Activated CD4-positive, alpha-beta T cell treated with anti-CD3 and anti-CD28 coated beads for 4 hours (primary cell): ENCODE measurements around the gene TESMIN.

ENCODE experiments used
- DNase-seq, 2 donors: peaks; one replicate each; pipeline ENCODE4 v3.0.0-alpha.2; 2020

Gene TESMIN

DNA sequence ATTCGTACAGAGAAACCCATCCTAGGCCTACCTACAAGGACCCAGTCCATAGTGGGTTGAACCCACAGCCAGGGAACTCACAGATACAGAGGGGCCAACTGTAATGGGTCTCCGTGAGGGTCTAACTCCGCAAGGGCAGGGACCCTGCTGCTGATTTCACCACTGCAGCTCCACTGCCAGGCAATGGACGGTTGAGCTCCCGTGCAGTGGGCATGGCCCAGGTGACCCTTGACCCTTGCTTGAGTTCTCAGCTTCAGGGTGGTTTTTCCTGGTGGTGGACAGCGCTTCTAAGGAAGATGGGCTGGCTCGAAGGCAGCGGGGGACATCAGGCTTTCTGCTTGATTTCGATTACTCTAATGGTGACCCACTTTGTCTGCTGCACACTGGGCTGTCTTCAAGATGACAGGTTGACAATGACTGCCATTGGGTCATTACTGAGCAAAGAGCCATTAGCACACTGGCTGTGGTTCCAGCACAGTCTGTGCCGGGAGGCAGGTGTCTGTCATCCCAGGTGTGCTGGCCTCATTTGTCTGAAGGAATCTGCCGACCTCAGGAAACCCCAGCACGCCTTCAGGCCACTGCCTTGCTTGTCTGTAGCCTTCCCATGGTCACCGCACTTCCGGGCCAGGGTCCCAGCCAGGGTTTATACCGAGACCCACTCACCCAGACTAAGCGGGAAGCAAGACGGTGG lies 70.6 kb downstream of the TESMIN start:
- no peak for DNase-seq

DNA sequence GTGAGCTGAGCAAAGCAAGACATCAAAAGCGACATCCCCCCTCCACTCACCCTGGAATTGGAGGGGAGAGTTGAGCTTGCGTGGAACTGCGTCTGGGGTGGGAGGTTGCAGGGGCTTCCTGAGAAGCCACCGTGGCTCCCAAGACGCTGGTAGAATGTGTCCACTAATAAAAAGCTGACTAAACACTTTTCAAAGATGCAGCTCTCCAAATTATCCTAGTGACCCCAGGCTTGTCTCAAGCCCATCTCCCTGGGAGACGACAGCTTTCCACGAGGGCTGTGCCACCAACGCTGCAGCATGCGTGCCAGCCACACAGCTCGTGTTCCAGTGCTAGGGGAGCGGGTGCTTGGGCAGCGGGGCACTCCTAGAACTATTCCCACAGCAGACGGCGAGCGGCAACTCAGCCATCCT lies 73.3 kb downstream of the TESMIN start:
- no peak for DNase-seq

DNA sequence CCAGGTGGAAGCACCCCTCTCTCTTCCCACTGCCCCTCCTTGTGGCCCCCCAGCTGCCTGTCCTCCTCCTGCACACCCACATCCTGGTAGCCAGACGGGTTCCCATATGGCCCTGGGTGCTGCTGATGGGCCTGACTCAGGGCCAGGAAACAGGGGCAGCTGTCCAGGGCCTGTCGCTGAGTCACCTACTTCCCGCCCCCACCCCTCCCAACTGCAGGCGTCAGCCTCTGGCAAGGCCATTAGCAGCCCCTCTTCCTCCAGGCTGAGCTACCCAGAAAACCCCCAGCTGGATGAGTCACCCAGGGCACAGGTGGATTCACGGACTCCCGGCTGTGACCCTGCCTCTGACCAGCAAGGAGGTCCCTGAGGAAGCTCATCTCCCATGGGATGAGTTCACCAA lies 73.9 kb downstream of the TESMIN start:
- no peak for DNase-seq

DNA sequence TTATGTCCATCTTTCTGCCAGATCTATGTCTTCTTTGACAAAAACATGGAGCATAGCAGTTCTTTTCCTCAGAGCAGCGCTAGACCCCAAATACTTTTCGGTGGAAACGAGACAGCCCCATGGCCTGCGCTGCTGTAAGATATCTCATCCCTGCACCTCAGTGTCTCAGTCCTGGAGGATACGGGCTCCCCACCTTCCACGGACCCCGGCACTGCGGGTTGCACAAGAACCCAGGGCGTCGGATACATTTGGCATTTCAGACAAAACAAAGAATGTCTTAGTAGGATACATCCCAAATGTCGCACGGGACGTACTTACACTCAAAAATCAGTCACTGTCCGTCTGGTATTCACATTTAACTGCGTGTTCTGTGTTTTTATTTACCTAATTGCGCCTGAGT lies 76.9 kb downstream of the TESMIN start:
- no peak for DNase-seq

GRCh38 chr11:68673991-68674390 lies 77.3 kb downstream of the TESMIN start:
- no peak for DNase-seq

- no peak for DNase-seq
Observed at GRCh38 chr11:68673306-68673945, 77.9 kb downstream of the TESMIN start.

- no peak for DNase-seq
Observed at GRCh38 chr11:68670208-68670992, 80.9 kb downstream of the TESMIN start.

DNA sequence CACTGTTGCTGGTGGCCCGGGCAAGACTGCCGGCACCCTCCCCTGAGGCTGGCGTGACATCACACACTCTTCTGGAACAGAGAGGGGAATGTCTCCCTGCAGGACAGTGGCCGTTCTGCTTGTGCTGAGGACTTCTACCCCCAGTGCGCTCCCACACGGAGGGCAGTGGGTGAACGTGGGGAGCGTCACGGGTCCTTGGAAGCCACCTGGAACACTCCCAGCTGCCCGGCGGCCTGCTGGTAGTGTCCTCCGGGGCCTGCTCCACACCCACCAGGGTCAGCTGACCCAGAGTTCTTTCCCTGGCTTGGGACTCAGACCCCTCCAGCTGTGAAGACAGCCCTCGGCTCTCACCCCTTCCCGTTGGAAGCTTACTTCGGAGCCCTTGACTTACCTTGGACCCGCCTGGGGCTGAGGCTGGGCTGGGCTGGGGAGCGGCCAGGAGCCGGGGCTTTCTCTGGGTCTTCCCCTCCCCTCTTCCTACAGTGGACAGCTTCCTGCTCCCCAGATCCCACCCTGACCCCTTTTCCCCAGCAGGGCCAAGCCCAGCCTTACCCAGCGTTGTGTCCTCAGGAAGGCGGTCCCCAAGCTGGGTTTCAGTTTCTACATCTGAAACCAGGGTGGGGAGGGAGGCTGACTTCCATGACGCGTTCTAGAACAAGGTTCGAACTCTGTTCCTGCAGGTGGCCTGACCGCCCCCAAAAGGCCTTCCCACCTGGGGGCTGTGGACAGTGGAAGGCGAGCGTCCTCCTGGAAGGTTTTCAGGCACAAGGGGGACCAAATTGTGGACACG lies 81.8 kb downstream of the TESMIN start:
- DNase-seq, result no peak

DNA sequence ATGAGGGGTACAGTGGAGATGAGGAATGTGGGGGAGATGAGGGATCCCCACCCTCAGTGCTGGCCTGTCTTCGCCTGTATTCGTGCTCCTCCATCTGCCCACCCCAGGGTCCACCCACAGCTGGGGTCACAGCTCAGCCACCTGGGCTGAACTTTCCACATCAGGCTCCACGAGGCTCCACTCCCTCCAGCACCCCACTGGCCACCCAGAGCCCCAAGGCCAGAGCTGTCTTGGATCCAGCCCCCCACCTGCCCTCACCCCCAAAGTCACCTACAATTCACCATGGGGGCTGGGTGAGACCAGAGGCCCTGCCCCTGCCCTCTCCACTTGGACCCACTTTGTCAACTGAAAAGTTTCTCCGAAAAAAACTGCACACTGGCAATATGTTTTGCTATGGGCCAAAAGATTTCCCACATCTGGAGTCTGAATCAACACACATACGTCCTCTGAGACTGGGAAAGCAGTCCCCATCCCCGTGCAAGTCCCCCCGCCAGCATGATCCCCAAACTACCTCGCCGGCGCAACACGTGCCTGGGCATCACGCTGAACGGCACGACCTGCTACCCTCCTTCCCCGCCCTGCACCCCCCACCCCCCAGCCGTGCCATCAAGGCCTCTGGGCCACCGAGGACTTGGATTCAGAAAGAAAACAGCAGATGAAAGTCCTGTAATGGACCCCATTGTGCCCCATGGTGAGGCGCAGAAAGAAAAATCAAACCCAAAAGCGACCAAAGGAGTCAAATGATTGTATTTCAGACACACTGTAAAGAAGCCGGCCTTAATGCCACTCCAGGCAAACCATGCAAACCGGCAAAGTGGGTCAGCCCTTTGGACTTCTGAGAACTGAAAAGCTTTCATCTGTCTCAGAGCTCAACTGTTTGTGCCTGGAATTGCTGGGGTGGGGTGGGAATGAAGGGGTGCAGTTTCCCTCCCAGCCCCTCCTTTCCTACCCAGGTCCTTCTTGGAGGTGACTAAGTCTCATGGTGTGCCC lies 83.5 kb downstream of the TESMIN start:
- no peak for DNase-seq

GRCh38 chr11:68666849-68667248 lies 84.5 kb downstream of the TESMIN start:
- DNase-seq, result no peak

- DNase-seq, result no peak
Observed at GRCh38 chr11:68665436-68665835, 85.9 kb downstream of the TESMIN start.

GRCh38 chr11:68664906-68665305 lies 86.4 kb downstream of the TESMIN start:
- no peak for DNase-seq

- DNase-seq, result no peak
Observed at GRCh38 chr11:68664141-68664540, 87.2 kb downstream of the TESMIN start.

- no peak for DNase-seq
Observed at GRCh38 chr11:68663482-68664010, 87.8 kb downstream of the TESMIN start.

DNA sequence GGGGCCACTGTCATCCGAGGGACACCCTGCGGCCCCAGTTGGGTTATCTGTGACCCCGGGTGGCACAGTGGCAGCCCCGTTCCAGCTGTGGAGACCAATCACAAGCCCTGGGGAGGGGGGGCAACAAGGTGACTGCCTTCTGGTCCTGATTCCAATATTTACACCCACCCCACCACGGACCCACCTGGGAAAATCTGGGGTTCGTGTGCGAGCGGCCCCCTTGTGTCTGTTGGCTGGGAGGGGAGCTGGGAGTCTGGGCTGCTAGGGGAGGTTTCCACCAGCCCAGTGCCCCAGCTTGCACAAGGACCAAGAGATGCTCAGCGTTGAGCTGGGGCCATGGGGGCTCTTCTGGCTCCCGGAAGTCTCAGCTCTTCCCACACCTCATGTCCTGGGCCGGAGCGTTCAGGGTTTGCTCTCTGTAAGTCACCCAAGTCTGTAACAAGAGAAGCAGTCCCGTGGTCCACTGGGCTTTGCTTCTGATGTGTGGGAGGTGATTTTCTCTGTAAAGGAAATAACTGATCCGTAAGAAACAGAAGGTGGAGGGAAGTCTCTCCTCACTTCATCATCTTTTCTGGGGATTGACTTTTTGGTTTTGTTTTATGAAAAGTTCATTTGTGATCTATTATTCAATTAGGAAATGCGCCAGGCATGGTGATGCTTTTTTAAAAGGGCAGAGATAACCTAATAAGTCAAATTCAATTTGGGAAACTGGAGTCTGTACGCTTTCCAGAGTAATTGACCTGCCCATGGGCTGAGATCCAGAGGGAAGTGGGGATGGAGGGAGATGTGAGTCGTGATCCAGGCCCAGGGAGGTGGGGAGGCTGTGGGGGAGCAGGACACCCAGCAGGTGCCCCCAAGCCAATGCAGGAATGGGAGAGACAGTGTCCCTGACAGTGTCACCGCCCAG lies 89.4 kb downstream of the TESMIN start:
- DNase-seq, result no peak

- DNase-seq, result no peak
Observed at GRCh38 chr11:68661014-68661413, 90.3 kb downstream of the TESMIN start.

- DNase-seq, result no peak
Observed at GRCh38 chr11:68660066-68660810, 91.1 kb downstream of the TESMIN start.

DNA sequence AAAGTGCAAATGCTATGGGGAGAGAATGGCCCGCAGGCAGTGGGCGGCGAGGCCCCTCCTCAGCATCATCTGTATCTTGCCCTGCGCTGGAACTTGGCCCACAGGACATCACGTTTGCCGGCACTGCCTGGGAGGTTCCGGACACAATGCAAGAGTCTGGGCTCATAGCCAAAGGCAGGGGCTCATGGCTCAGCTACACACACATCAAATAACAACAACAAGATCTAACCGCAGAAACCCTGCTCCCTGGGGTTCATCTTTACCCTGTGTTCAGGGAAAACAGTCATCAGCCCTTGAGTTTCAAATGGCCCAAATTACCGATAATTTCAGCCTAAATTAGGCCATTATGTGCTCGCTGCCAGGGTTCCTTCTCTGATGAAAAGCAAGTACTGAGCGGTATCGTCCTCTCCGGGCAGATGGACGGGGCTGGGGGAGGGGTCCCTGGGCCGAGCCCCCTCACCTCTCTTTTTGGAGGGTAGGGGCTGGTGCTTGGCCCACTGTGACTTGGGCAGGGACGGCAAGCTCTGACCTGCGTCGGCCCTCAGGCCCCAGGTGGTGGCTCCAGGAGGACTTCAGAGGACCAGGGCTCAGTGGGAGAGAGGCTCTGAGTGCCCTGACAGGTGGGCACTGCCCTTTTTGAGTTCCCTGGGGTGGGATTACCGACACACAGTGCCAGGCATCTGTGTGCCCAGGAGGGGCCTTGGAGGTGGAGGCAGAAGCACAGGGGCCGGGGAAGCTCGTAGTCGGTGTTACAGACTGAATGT lies 92.0 kb downstream of the TESMIN start:
- no peak for DNase-seq

DNA sequence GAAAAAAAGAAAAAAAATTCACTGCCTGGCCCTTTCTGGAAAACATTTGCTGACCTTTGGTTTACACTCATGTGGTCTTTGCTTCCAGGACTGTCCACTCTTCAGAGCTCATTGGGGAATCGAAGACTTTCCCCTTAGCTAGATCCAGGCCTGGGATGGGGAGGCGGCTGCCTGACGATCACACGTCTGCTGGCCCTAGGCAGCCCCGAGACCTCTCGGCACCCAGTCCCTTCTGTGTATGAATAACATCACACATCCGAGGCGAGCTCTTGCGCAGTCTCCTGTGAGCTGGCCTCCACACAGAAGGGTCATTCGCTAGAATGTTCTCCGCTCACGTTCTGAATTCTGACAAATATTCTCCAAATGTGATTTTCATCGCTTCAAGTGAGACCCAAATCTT lies 92.7 kb downstream of the TESMIN start:
- DNase-seq, result no peak
